GM15510 (cell line): ENCODE measurements around the gene SERPINE2.

ENCODE experiments used
- POLR2A ChIP-seq: IDR thresholded peaks from 3 replicates; pipeline ENCODE4 v1.6.1; 2011; ENCODE audit warnings: borderline replicate concordance; ENCODE audit not compliant: insufficient read length; ENCODE audit errors: extremely low read depth

The SERPINE2 gene

DNA sequence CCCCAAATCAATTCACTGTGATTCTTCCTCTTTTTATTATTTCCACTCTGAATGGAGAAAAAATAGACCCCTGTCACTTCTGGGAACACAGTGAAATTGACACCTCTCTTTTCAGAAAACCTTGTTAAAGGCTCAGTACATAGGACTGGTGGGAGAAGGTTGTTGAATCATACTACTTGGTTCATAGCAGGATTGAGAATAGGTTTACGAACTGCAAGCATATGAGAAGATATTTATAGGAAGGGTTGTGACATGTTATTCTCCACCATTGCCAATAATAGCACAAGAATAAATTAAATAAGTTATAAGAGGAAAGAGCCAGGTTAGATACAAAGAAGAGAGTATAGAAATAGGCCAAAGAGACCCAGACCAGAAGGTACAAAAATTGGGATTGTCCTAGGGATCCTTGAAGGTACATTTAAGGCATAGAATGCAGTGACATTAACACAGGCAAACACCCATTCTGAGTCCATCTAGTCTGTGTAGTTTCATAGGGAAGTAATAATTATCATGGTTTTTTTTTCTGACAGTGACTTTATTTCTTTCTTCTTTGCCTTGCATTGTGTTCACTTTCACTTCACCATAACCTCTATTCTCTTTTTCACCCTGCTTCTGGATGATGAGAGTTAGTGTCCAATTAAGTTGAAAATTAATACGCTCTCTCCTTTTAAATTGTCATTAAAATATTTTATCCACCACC lies 21.8 kb upstream of the SERPINE2 start:
- TF ChIP-seq POLR2A = no peak

DNA sequence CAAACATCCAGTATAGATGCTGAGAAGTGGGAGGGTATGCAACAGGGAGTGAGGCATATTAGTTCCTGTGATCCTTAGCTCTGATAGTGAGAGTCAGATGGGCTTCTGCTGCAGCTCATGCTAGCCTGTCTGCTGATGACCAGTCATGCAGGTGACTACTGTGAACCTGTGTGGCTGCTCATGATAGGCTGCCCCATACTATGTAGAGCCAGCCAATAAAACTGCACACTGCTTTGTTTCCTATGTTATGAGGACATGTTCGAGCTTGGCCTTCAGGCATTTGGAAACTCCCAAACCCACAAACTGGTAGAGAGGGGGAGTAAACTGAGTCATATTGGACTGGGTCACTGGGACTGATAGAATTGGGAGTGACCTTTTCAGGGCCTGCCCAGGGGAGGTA lies 20.1 kb upstream of the SERPINE2 start:
- TF ChIP-seq POLR2A = no peak

DNA sequence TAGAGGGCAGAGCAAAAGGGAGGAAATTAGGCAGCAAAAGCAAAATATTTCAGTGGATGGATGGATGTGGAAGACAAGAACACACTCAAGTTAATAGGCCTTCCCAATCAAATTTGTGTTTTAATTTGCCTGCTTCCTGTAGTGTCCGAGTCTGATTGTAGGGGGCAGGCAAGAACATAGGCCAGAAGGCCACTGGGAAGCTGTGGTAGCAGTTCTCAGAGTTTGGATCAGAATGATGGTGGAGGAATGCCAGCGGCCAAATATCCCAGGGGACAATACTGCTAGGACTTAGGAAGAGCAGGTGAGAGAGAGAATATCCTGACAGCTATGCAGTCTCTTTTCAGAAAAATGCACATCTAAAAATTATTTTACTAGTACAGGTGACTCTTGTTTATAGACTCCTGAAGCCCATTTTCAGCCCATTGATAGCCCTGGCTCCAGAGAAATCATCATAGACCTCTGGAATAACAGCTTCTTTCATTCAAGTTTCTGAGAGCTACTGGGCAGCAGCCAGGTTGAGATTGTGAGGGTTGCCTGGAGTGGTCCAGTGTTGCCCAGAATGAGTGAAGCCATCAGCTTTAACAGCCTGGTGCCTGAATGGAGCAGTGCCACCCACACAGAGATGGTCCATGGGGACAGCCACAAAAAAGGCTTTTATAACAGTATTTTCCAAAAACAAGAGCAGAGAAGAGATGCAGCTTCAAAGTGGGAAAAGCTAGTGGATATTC lies 19.1 kb upstream of the SERPINE2 start:
- no peak for TF ChIP-seq POLR2A

DNA sequence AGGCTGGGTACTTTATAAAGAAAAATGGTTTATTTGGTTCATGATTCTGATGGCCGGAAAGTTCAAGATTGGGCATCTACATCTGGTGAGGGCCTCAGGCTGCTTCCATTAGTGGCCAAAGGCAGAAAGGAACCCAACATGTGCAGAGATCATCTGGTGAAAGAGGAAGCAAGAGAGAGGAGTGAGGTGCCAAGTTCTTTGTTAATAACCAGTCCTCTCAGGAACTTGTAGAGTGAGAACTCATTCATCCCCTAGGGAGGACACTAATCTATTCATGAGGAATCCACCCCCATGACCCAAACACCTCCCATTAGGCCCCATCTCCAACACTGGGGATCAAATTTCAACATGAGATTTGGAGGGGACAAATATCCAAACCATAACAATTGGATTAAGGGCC lies 17.8 kb upstream of the SERPINE2 start:
- TF ChIP-seq POLR2A = no peak

DNA sequence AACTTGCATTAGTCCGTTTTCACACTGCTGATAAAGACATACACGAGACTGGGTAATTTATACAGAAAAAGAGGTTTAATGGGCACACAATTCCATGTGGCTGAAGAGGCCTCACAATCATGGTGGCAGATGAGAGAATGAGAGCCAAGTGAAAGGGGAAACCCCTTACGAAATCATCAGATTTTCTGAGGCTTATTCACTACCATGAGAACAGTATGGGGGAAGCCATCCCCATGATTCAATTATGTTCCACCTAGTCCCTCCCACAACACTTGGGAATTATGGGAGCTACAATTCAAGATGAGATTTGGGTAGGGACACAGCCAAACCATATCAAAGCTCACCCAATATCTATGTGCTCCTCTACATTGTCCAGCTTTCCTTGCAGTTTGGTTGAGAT lies 16.0 kb upstream of the SERPINE2 start:
- TF ChIP-seq POLR2A = no peak

DNA sequence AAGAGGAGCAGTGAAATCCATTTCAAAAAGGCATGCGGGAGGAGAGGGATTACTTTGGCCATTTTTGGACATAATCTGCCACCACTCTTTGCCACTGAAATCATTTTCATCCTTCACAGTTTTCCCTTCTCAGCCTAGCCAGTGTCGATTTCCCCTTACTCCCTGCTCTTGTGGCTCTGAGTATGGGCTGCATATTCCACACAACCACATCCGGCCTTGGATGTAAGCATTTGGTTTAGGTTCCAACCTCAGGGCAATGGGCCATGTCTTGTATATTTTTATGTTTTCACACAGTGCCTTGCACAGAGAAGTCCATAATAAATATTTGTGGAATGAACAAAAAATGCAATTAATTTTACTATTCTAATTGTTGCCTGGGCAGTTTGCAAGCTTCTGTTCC lies 7.7 kb upstream of the SERPINE2 start:
- TF ChIP-seq POLR2A = no peak

DNA sequence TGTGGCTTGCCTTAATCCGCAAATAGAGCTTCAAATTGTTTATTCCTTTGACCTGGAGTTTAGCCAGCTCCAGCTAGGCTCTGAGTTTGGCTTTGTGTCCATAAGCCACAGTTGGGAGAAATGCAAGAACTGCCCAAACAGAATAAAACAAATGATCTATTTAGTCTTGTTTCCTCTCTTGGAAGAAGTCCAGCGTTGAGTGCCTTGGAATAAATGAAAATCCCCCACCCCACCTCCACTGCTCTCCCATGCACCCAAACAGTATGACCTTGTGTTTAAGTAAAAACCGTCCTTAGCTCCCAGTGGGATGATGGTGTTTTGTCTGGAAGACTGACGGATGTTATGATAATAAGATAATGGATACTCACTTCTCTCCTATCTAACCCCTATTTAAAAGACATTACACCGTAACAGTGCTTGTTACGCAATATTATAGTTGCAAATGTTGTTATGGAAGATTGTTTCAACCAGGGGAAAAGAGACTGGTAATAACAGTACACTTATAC lies 3.2 kb upstream of the SERPINE2 start:
- TF ChIP-seq POLR2A = no peak

DNA sequence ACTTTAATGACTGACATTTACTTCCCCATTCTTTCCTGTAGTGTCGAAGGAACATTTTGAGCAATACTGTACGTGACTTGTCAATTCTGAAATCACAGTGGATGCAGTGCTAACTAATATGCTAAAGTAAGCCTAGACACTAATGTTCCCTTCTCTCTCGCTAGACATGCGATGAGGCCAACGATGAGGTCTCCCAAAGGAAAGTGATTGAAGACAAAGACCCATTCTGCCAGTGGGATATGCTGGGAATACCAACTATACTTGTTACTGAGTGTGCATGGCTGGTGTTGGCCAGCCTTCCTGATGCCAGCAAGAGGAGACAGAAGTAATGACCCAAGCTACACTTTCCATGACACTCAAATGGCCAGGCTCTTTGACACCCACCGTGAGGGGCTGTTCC lies 2.5 kb upstream of the SERPINE2 start:
- TF ChIP-seq POLR2A = no peak

DNA sequence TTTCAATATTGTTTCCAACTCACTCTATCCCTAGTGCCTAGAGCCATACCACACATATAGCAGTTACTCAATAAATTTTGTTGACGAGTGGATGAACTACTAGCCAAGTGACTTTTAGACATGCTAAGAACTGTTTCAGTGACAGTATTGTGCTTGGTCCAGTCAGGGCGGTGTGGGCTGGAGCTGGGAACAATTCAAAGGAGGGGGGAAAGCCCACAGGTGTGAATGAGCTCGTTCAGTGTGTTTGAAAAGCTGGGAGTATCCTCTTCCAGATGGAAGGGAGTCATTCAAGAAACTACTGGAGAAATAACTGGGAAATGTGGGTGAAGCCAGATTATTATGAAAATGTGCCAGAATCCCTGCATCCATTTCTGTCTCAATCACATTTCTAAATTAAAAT lies 1.7 kb upstream of the SERPINE2 start:
- TF ChIP-seq POLR2A = no peak

DNA sequence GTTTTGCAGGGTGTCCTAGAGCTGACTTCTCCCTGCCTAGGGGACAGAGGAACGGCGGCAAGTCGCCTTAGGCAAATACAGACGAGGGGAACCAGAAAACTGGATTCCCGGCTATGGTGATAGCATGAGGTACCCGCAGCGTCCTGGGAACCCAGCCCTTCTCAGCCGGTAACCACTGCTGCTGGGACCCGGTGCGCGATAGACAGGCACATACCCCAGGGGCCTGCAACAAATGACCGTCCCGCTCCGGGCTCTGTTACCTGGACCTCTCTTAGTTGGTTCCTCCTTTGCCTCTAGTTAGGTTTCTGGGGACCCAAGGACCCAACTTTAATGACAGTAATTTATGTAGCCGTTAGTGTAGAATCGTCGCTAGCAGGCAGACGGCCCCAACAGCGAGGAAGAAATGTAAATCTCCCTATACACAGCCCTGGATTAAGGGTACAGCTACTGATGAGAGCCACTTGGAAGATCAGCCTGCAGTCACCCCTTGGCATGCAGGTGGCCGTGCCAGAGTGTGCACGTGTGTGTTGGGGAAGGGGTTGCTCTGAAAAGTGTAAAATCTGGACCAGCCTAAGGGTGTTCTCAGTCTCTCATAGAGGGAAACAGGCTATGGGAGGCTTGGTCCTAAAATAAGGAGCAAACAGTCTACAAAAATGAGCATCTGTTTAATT lies 819 bp upstream of the SERPINE2 start:
- TF ChIP-seq POLR2A = no peak

DNA sequence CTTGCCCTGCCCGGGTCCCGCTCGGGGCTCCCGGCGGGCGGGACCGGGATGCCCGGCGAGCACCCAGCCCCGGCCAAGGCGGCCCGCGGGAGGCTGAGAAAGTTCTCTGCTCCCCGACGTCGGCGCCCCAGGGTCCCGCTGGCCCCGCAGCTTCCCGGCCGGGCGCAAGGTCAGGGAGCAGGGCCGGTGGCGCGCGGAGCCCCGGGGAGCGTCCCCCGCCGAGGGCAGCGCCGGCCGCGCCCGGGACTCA lies 331 bp downstream of the SERPINE2 start:
- TF ChIP-seq POLR2A = no peak

DNA sequence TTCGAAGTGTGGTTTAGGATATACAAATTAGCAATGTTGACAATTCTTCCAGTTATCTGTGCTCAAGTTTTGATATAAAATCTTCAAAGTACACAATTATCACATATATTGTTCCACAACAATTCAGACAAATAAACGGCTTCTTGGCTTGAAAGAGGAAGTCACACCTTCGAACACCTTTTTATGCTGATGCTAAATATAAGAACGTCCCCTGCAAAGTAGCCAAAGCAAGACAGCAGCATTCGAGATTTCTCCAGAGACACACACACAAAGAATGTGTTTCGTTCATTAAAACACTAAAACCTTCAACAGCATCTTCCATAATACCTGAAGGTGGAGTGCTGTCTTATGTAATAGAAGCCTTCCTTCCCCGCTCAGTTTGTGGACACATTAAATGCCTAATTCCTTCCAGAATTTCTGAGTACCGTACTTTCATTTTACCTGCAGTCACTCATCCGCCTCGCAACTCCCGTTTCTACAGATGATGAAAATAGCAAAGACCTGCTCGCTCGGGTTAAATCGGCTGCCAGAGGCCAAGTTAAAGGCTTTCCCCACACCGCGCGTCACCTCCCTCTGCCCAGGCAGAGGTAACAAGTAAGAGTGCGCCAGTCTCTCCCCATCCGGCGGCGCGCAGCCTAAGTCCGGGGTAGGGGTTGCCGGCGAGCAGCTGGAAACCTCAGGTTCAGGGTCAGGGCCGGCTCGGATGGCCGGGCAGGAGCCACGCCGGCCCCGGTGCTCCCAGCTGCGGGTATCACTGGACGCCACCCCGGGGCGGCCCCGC lies 847 bp downstream of the SERPINE2 start:
- no peak for TF ChIP-seq POLR2A

DNA sequence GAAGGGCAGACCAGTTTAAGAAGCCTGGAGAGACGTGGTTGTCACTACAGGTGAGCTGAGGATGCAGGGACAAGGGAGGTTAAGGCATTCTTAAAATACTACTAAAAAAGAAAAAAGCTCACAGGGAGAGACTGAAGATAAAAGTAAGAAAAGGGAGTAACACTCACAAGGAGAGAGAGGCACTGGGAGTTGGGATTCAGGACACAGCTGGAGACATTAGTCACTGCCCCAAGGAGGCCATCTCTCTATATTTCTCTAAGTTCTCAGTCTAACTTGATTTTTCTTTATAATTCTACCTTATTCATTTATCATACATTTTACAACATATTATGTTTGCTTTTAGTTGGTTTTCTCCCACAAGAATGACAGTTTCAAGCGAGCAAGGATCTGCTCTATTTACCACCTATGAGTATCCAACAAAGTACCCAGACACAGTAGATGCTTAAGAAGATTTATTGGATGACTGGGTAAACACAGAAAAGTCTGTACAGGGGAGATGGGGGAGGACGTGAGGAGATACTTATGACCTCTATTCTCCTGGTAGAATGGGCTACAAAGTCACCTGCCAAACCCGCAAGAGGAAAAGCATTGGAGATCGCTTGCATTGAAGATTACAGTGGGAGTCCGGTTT lies 2.2 kb downstream of the SERPINE2 start:
- TF ChIP-seq POLR2A = no peak

DNA sequence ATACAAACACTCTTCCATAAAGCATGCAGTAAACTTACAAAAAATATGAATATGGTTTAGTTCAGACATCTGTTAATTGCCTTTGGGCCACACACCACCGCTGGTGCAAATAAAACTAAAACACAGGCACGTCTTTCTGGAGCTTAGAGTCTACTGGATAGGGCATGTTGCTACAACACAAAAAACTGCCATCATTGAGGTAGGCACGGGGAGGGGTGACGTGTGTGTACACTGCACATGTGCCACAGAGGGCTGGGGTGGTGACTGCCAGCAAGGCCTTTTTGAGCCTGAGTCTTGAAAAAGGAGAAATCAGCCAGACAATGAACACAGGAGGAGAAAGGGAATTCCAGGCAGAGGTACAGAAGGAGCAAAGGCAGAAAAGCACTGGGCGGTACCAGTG lies 5.1 kb downstream of the SERPINE2 start:
- no peak for TF ChIP-seq POLR2A

DNA sequence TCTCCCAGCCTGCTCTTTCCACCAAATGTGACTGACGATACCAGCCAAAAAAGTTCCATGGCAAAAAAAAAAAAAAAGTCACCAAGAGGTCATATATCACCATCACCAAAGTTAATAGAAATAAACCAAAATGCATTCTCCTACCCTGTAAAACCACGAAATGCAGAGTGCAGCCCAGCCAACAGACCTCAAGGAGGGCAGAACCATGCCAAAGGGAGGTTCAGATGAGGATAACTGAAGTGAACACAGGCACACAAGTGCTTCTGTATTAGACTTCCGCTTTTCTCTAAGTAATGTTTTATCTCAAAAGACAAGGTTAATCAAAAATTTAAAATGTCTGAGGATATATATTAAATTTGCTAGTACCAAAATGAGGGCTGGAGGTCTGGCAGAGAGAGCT lies 5.5 kb downstream of the SERPINE2 start:
- TF ChIP-seq POLR2A = no peak
